PC-9 (cell line): ENCODE measurements around the gene CCDC137. TPM values are rescaled to one million over a fixed set of nuclear protein-coding genes. Genes with fewer than 3 reads are reported as not detected.

Experiments
- BruUV-seq: library from RNA; stranded (reverse); fragments of 400-500 nt; replicated peaks from 2 replicates; lab custom pipeline; 2021; lab: Mats Ljungman, UMichigan
- CTCF ChIA-PET: fragments of 300-600 bp; sonication (Branson Sonifier 250); formaldehyde crosslinking; loops from one replicate; lab custom pipeline; 2022; ENCODE audit warnings: antibody characterized with exemption; lab: Charles Lee
- POLR2A ChIA-PET: fragments of 300-600 bp; sonication (Branson Sonifier 250); formaldehyde crosslinking; loops from one replicate; lab custom pipeline; 2022; ENCODE audit warnings: antibody characterized with exemption; ENCODE audit not compliant: unreplicated experiment; lab: Charles Lee
- DNase-seq, 2 experiments: peaks; one replicate each; pipeline versions ENCODE4 v3.0.0 to v3.0.0-alpha.2; 2015 to 2022; ENCODE audit warnings: mixed read lengths in 1 of 2
- H2AFZ ChIP-seq: fragments of 200-600 bp; sonication (generic); 2 replicates; pipeline ENCODE4 v1.8.1; 2017; ENCODE audit warnings: antibody characterized with exemption
- H3F3A ChIP-seq: fragments of 200-600 bp; sonication (generic); 2 replicates; pipeline ENCODE4 v1.8.1; 2017; ENCODE audit warnings: antibody characterized with exemption, mild to moderate bottlenecking, low read depth; ENCODE audit not compliant: insufficient read depth
- H3K27ac ChIP-seq: fragments of 200-600 bp; sonication (generic); 2 replicates; pipeline ENCODE4 v1.6.1; 2016; ENCODE audit warnings: mixed run types
- H3K27me3 ChIP-seq: fragments of 200-600 bp; sonication (generic); 2 replicates; pipeline ENCODE4 v1.6.1; 2016; ENCODE audit warnings: low read depth, mixed run types; ENCODE audit not compliant: insufficient read depth
- H3K36me3 ChIP-seq: fragments of 200-600 bp; sonication (generic); 2 replicates; pipeline ENCODE4 v1.6.1; 2016; ENCODE audit warnings: low read depth, mixed run types
- H3K4me1 ChIP-seq: fragments of 200-600 bp; sonication (generic); replicated peaks from 2 replicates; pipeline ENCODE4 v1.6.1; 2016; ENCODE audit warnings: mixed run types; ENCODE audit not compliant: insufficient read depth
- H3K4me2 ChIP-seq: fragments of 200-600 bp; sonication (generic); 2 replicates; pipeline ENCODE4 v1.6.1; 2017; ENCODE audit warnings: mixed run types
- H3K4me3 ChIP-seq: fragments of 200-600 bp; sonication (generic); 2 replicates; pipeline ENCODE4 v1.6.1; 2016; ENCODE audit warnings: mixed run types
- H3K79me2 ChIP-seq: fragments of 200-600 bp; sonication (generic); 2 replicates; pipeline ENCODE4 v1.6.1; 2017; ENCODE audit warnings: low read depth, mixed run types
- H3K9me2 ChIP-seq: fragments of 200-600 bp; sonication (generic); 2 replicates; pipeline ENCODE4 v1.8.1; 2017; ENCODE audit warnings: mild to moderate bottlenecking; ENCODE audit not compliant: insufficient read depth
- H3K9me3 ChIP-seq: fragments of 200-600 bp; sonication (generic); 2 replicates; pipeline ENCODE4 v1.8.1; 2016; ENCODE audit warnings: low read depth; ENCODE audit not compliant: insufficient read depth
- H4K20me1 ChIP-seq: fragments of 200-600 bp; sonication (generic); 2 replicates; pipeline ENCODE4 v1.8.1; 2017; ENCODE audit not compliant: insufficient read depth
- CTCF ChIP-seq: fragments of 200-600 bp; sonication (generic); conservative IDR thresholded peaks from 2 replicates; pipeline ENCODE4 v1.6.1; 2017; ENCODE audit warnings: mixed run types, antibody characterized with exemption, mild to moderate bottlenecking, moderate library complexity
- EZH2 ChIP-seq: fragments of 200-600 bp; sonication (generic); IDR thresholded peaks from 2 replicates; pipeline ENCODE4 v1.8.0; 2017; ENCODE audit warnings: antibody characterized with exemption, low read depth
- intact Hi-C: fragments of 100-400 bp; cut with micrococcal nuclease; formaldehyde crosslinking; loops from one replicate; pipeline ENCODE4 v1.10.0; 2022; ENCODE audit not compliant: unreplicated experiment
- total RNA-seq: library from RNA; stranded (reverse); gene quantifications from 2 replicates; pipeline ENCODE4 v1.2.3, GENCODE V29; 2021

CCDC137 gene
- total RNA-seq, 1 experiment from 2014 or later: 29.3 TPM

- Histone ChIP-seq H3K27ac (no peak overlapping the region), H3K4me1 (peaks cover 5% of the 10 kb centered on the region), H3K9me2 (no peaks in the 10 kb centered on the region), H3K4me2 (no peak overlapping the region), H3K4me3 (no peak overlapping the region), H2AFZ (no peak overlapping the region), H3F3A (peaks cover 11% of the 10 kb centered on the region; the same call in 1 of the 2 replicates), H3K36me3 (no peaks in the 10 kb centered on the region), H4K20me1 (peaks cover 18% of the 10 kb centered on the region), H3K27me3 (no peaks in the 10 kb centered on the region), H3K9me3 (no peaks in the 10 kb centered on the region), H3K79me2 (peaks cover 34% of the 10 kb centered on the region)
- intact Hi-C loops: no loop called here
- ChIA-PET CTCF (no interaction called here), POLR2A (no interaction called here)
- DNase-seq: no peak
- no TSS peak for BruUV-seq
- TF ChIP-seq EZH2 (no peak), CTCF (no peak)
Observed at GRCh38 chr17:81688616-81689015, 22.1 kb downstream of the CCDC137 start.

GRCh38 chr17:81690066-81690465 is 23.5 kb downstream of the CCDC137 start:
- no peak for DNase-seq
- H3K36me3 ChIP-seq: no peaks in the 10 kb centered on the region
- BruUV-seq: no TSS peak
- no peak overlapping the region for H3K4me2 ChIP-seq
- peaks cover 18% of the 10 kb centered on the region for H4K20me1 ChIP-seq
- no peak for TF ChIP-seq EZH2
- no peak overlapping the region for H3K4me3 ChIP-seq
- H3K79me2 ChIP-seq: peaks cover 24% of the 10 kb centered on the region
- H3F3A ChIP-seq: peaks cover 6% of the 10 kb centered on the region; the same call in 1 of the 2 replicates
- intact Hi-C loops: no loop called here
- no peaks in the 10 kb centered on the region for H3K9me3 ChIP-seq
- POLR2A ChIA-PET: no interaction called here
- no peak overlapping the region for H3K27ac ChIP-seq
- no peak overlapping the region for H2AFZ ChIP-seq
- no peaks in the 10 kb centered on the region for H3K9me2 ChIP-seq
- H3K4me1 ChIP-seq: peaks cover 5% of the 10 kb centered on the region; the same call in 1 of the 2 replicates
- H3K27me3 ChIP-seq: no peaks in the 10 kb centered on the region
- CTCF ChIA-PET: no interaction called here

GRCh38 chr17:81690549-81690948 is 24.0 kb downstream of the CCDC137 start:
- Histone ChIP-seq H3K4me1 (peaks cover under 1% of the 10 kb centered on the region; the same call in 1 of the 2 replicates), H3K9me2 (no peaks in the 10 kb centered on the region), H4K20me1 (peaks cover 13% of the 10 kb centered on the region), H3K27me3 (no peaks in the 10 kb centered on the region), H3K79me2 (peaks cover 19% of the 10 kb centered on the region), H2AFZ (no peak overlapping the region), H3F3A (peaks cover 2% of the 10 kb centered on the region; the same call in 1 of the 2 replicates), H3K36me3 (no peaks in the 10 kb centered on the region), H3K4me2 (no peak overlapping the region), H3K27ac (no peak overlapping the region), H3K4me3 (no peak overlapping the region), H3K9me3 (no peaks in the 10 kb centered on the region)
- intact Hi-C loops: no loop called here
- ChIA-PET POLR2A (no interaction called here), CTCF (no interaction called here)
- no peak for DNase-seq
- TF ChIP-seq CTCF (no peak), EZH2 (no peak)
- no TSS peak for BruUV-seq

- no peak overlapping the region for H2AFZ ChIP-seq
- peaks cover 12% of the 10 kb centered on the region for H3K79me2 ChIP-seq
- H3F3A ChIP-seq: no peaks in the 10 kb centered on the region
- no peaks in the 10 kb centered on the region for H3K9me3 ChIP-seq
- peaks cover 7% of the 10 kb centered on the region for H4K20me1 ChIP-seq
- POLR2A ChIA-PET: no interaction called here
- no peaks in the 10 kb centered on the region for H3K36me3 ChIP-seq
- H3K4me3 ChIP-seq: no peak overlapping the region
- no peak for DNase-seq
- intact Hi-C loops: no loop called here
- no peak for TF ChIP-seq EZH2
- TF ChIP-seq CTCF: no peak
- no peak overlapping the region for H3K4me2 ChIP-seq
- no peaks in the 10 kb centered on the region for H3K9me2 ChIP-seq
- CTCF ChIA-PET: no interaction called here
- H3K27ac ChIP-seq: no peak overlapping the region
- no peaks in the 10 kb centered on the region for H3K27me3 ChIP-seq
- BruUV-seq: no TSS peak
- H3K4me1 ChIP-seq: no peaks in the 10 kb centered on the region
Observed at GRCh38 chr17:81691196-81691595, 24.7 kb downstream of the CCDC137 start.
